MM.1S (cell line): ENCODE measurements around the gene CYP8B1.

Experiments used
- DNase-seq: peaks from one replicate; pipeline ENCODE4 v3.0.0-alpha.2; 2015
- H2AFZ ChIP-seq: fragments of 300-600 bp; sonication (generic); 2 replicates; pipeline ENCODE4 v1.6.0; 2016; ENCODE audit warnings: antibody characterized with exemption, low read length
- H3F3A ChIP-seq: fragments of 300-600 bp; sonication (generic); 2 replicates; pipeline ENCODE4 v1.6.1; 2016; ENCODE audit warnings: mild to moderate bottlenecking, antibody characterized with exemption, low read length, moderate library complexity, mixed read lengths; ENCODE audit not compliant: insufficient read depth
- H3K27ac ChIP-seq: fragments of 300-600 bp; sonication (generic); 2 replicates; pipeline ENCODE4 v1.5.1; 2016; ENCODE audit warnings: mild to moderate bottlenecking, low read length
- H3K27me3 ChIP-seq: fragments of 300-600 bp; sonication (generic); replicated peaks from 2 replicates; pipeline ENCODE4 v1.6.0; 2016; ENCODE audit warnings: low read length; ENCODE audit not compliant: insufficient read depth
- H3K36me3 ChIP-seq: fragments of 300-600 bp; sonication (generic); replicated peaks from 2 replicates; pipeline ENCODE4 v1.6.1; 2016; ENCODE audit warnings: mild to moderate bottlenecking, low read length, mixed read lengths; ENCODE audit not compliant: insufficient read depth
- H3K4me1 ChIP-seq: fragments of 300-600 bp; sonication (generic); 2 replicates; pipeline ENCODE4 v1.6.1; 2016; ENCODE audit warnings: low read length, mixed read lengths
- H3K4me2 ChIP-seq: fragments of 300-600 bp; sonication (generic); 2 replicates; pipeline ENCODE4 v1.6.0; 2016; ENCODE audit warnings: low read depth, low read length
- H3K4me3 ChIP-seq: fragments of 300-600 bp; sonication (generic); 2 replicates; pipeline ENCODE4 v1.5.1; 2016; ENCODE audit warnings: low read length, mixed read lengths
- H3K79me2 ChIP-seq: fragments of 300-600 bp; sonication (generic); 2 replicates; pipeline ENCODE4 v1.6.1; 2016; ENCODE audit warnings: mixed run types, low read length, mixed read lengths
- H3K9ac ChIP-seq: fragments of 300-600 bp; sonication (generic); 2 replicates; pipeline ENCODE4 v1.6.1; 2016; ENCODE audit warnings: low read length, mixed read lengths
- H3K9me2 ChIP-seq: fragments of 300-600 bp; sonication (generic); replicated peaks from 2 replicates; pipeline ENCODE4 v1.6.1; 2016; ENCODE audit warnings: mild to moderate bottlenecking, low read length, mixed read lengths; ENCODE audit not compliant: insufficient read depth
- H3K9me3 ChIP-seq: fragments of 300-600 bp; sonication (generic); replicated peaks from 2 replicates; pipeline ENCODE4 v1.6.1; 2016; ENCODE audit warnings: mild to moderate bottlenecking, low read length, mixed read lengths; ENCODE audit not compliant: insufficient read depth
- H4K20me1 ChIP-seq: fragments of 300-600 bp; sonication (generic); 2 replicates; pipeline ENCODE4 v1.6.1; 2016; ENCODE audit warnings: mild to moderate bottlenecking, low read length, moderate library complexity, mixed read lengths; ENCODE audit not compliant: insufficient read depth
- EZH2 ChIP-seq: fragments of 300-600 bp; sonication (generic); optimal IDR thresholded peaks from 2 replicates; pipeline ENCODE3; 2017; ENCODE audit warnings: low read depth, mild to moderate bottlenecking, antibody characterized with exemption, low read length, mixed read lengths
- EZH2phosphoT487 ChIP-seq: fragments of 300-600 bp; sonication (generic); IDR thresholded peaks from 2 replicates; pipeline ENCODE4 v1.6.1; 2018; ENCODE audit warnings: antibody characterized with exemption, low read length
- TF ChIP-seq, protein P1 (sequence below): fragments of 300-600 bp; sonication (generic); IDR thresholded peaks from 2 replicates; pipeline ENCODE4 v1.5.1; 2016; ENCODE audit warnings: antibody characterized with exemption, low read length, mixed read lengths

CYP8B1 gene

DNA sequence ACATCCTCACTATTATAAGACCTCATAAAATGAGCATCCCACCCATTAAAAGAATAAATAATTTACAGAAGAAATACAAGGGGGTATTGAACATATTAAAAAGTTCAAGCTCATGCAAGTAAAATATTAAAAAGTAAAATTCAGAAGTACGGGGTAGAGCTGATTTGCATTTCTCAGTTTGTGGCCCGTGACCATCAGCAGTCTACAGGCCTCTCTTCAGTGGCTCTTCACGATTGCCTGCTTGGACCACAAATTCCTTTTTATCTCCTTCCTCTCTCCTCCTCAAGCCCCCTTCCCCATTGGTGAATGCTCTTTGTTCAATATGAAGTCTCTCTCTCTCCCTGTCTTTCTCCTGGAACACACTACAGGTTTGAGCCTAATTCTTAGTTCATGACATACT is 19.1 kb downstream of the CYP8B1 start:
- no peak overlapping the region for H3K9ac ChIP-seq
- H3F3A ChIP-seq = no peaks in the 10 kb centered on the region
- DNase-seq = no peak
- no peak overlapping the region for H3K4me3 ChIP-seq
- H3K4me2 ChIP-seq = no peak overlapping the region
- TF ChIP-seq, protein P1, sequence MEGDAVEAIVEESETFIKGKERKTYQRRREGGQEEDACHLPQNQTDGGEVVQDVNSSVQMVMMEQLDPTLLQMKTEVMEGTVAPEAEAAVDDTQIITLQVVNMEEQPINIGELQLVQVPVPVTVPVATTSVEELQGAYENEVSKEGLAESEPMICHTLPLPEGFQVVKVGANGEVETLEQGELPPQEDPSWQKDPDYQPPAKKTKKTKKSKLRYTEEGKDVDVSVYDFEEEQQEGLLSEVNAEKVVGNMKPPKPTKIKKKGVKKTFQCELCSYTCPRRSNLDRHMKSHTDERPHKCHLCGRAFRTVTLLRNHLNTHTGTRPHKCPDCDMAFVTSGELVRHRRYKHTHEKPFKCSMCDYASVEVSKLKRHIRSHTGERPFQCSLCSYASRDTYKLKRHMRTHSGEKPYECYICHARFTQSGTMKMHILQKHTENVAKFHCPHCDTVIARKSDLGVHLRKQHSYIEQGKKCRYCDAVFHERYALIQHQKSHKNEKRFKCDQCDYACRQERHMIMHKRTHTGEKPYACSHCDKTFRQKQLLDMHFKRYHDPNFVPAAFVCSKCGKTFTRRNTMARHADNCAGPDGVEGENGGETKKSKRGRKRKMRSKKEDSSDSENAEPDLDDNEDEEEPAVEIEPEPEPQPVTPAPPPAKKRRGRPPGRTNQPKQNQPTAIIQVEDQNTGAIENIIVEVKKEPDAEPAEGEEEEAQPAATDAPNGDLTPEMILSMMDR = no peak
- TF ChIP-seq EZH2phosphoT487 = no peak
- no peak for TF ChIP-seq EZH2
- no peaks in the 10 kb centered on the region for H3K36me3 ChIP-seq
- H2AFZ ChIP-seq = no peak overlapping the region
- no peaks in the 10 kb centered on the region for H3K9me3 ChIP-seq
- no peak overlapping the region for H3K27ac ChIP-seq
- no peaks in the 10 kb centered on the region for H3K9me2 ChIP-seq
- H3K79me2 ChIP-seq = no peaks in the 10 kb centered on the region
- H3K27me3 ChIP-seq = no peaks in the 10 kb centered on the region
- no peaks in the 10 kb centered on the region for H4K20me1 ChIP-seq
- H3K4me1 ChIP-seq = no peaks in the 10 kb centered on the region

DNA sequence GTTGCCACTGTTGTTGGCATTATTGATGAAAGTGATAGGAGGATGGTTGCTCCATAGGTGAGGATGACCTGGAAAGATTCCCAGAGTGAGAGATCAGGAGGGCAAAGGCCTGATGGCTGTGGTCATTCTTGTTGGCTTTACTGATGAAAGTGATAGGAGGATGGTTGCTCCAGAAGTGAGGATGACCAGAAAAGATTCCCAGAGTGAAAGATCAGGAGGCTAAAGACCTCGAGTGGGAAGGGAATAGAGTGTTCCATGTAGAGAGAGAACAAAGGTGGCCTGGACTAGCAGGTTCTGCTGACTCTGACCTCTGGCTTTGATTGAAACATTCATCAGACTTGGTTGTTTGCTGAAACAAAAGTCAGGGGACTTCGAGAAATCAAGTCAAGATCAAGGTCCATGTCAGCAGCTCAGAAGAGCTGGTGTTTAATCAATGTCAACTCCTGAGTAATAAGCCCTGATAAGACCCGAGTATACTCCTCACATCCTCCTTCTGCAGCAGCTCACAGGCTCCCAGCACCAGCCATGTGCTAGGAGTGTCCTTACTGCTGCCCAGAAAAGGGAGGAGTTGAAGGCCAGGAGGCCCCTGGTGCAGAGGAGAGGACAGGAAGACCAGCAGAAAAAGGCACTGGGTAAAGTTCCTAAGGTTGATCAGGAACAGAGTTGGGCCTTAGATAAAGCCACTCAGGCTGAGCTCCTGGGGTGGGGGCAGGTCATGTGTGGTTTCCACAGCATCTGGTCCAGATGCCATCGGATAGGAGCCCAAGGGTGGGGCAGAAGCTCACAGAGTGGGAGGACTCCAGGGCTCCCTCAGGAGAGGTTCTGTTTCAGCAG is 19.9 kb downstream of the CYP8B1 start:
- no peaks in the 10 kb centered on the region for H3K79me2 ChIP-seq
- no peaks in the 10 kb centered on the region for H3K9me2 ChIP-seq
- H3F3A ChIP-seq = no peaks in the 10 kb centered on the region
- H3K9ac ChIP-seq = no peak overlapping the region
- H3K4me1 ChIP-seq = no peaks in the 10 kb centered on the region
- no peaks in the 10 kb centered on the region for H3K27me3 ChIP-seq
- no peak overlapping the region for H3K4me2 ChIP-seq
- H2AFZ ChIP-seq = no peak overlapping the region
- H3K36me3 ChIP-seq = no peaks in the 10 kb centered on the region
- no peaks in the 10 kb centered on the region for H4K20me1 ChIP-seq
- H3K4me3 ChIP-seq = no peak overlapping the region
- DNase-seq = no peak
- TF ChIP-seq EZH2 = no peak
- no peak for TF ChIP-seq EZH2phosphoT487
- TF ChIP-seq, protein P1 = no peak
- no peaks in the 10 kb centered on the region for H3K9me3 ChIP-seq
- no peak overlapping the region for H3K27ac ChIP-seq

DNA sequence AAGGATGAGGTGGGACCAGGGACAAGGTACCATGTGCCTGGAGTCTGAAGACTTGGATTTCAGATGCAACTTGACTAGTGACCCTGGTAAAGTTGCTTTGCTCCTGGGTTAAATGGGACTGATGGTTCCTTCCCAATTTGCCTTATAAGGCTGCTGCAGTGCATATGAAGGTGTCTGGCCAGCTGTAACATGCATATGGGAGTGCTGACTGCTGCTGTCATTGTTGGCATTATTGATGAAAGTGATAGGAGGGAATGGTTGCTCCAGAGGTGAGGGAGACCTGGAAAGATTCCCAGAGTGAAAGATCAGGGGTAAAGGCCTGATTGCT is 20.5 kb downstream of the CYP8B1 start:
- no peak for TF ChIP-seq EZH2
- H3K36me3 ChIP-seq = no peaks in the 10 kb centered on the region
- no peak overlapping the region for H2AFZ ChIP-seq
- H4K20me1 ChIP-seq = no peaks in the 10 kb centered on the region
- no peaks in the 10 kb centered on the region for H3K27me3 ChIP-seq
- H3K4me2 ChIP-seq = no peak overlapping the region
- H3K79me2 ChIP-seq = no peaks in the 10 kb centered on the region
- no peak for DNase-seq
- H3F3A ChIP-seq = no peaks in the 10 kb centered on the region
- no peak overlapping the region for H3K27ac ChIP-seq
- H3K9me2 ChIP-seq = no peaks in the 10 kb centered on the region
- H3K9me3 ChIP-seq = no peaks in the 10 kb centered on the region
- H3K4me1 ChIP-seq = no peaks in the 10 kb centered on the region
- no peak overlapping the region for H3K9ac ChIP-seq
- no peak overlapping the region for H3K4me3 ChIP-seq

DNA sequence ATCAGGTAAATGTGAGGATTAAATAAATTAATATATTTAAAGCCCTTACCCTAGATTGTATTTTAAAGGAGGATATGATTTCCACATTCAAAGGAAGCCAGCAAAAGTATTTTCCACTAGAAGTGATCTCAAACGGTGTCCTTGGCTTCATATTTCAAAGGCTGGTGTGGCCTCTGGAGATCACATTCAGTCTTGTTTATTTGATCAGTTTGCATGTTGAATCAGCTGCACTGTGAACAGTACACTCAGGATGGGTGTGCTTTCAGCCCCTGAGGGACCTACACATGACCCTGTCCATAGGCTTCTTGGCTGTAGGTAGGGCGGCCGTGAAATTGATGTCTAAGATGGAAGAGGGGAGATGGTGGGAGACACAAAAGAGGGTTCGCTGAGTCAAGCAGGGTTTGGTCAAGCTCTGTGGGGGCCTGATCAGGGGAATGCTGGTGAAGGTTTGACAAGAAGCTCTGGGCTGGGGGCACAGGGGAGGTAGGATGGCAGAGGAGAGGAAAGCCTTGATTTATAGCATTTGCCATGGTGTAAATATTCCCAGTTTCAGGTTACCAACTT is 21.9 kb downstream of the CYP8B1 start:
- Histone ChIP-seq H3K4me1 (no peaks in the 10 kb centered on the region), H2AFZ (no peak overlapping the region), H3K4me3 (no peak overlapping the region), H3K36me3 (no peaks in the 10 kb centered on the region), H3F3A (no peaks in the 10 kb centered on the region), H3K27ac (no peak overlapping the region), H3K9ac (no peak overlapping the region), H3K9me3 (no peaks in the 10 kb centered on the region), H3K79me2 (no peaks in the 10 kb centered on the region), H4K20me1 (no peaks in the 10 kb centered on the region), H3K4me2 (no peak overlapping the region), H3K9me2 (no peaks in the 10 kb centered on the region), H3K27me3 (no peaks in the 10 kb centered on the region)
- DNase-seq = no peak
- TF ChIP-seq EZH2phosphoT487 = no peak
- no peak for TF ChIP-seq EZH2
- TF ChIP-seq, protein P1 = no peak
